HepG2 (cell line): ENCODE results near the gene NOSIP. TPM values are rescaled to one million over a fixed set of nuclear protein-coding genes. Genes with fewer than 3 reads are reported as not detected.
A peak's percentile ranks its signal among the peaks of the same experiment; 100 is the strongest.

Experiments used
- ARNT2 ChIP-seq: sonication (generic); formaldehyde crosslinking; IDR thresholded peaks from 2 replicates; pipeline ENCODE4 v1.8.0; 2022; ENCODE audit warnings: mild to moderate bottlenecking, low read depth, missing genetic modification reagents, moderate library complexity
- ATF7 ChIP-seq, 2 experiments: fragments of 450-650 bp in 1 of 2; sonication (generic) in 1 of 2; formaldehyde crosslinking in 1 of 2; IDR thresholded peaks; 2 replicates each; pipeline versions ENCODE4 v1.4.0 to v1.6.1; 2016 to 2020; ENCODE audit warnings: antibody characterized with exemption in 1 of 2, mild to moderate bottlenecking in 1 of 2, missing genetic modification reagents in 1 of 2
- ATRX ChIP-seq: sonication (generic); formaldehyde crosslinking; IDR thresholded peaks from 2 replicates; pipeline ENCODE4 v1.4.0; 2020; ENCODE audit warnings: missing genetic modification reagents, borderline replicate concordance
- E2F2 ChIP-seq: sonication (generic); formaldehyde crosslinking; IDR thresholded peaks from 2 replicates; pipeline ENCODE4 v1.4.0; 2020; ENCODE audit warnings: missing genetic modification reagents, borderline replicate concordance
- FOXO4 ChIP-seq: sonication (generic); formaldehyde crosslinking; conservative IDR thresholded peaks from 2 replicates; pipeline ENCODE4 v1.8.1; 2023; ENCODE audit warnings: missing genetic modification reagents
- MAFG ChIP-seq: sonication (generic); formaldehyde crosslinking; IDR thresholded peaks from 2 replicates; pipeline ENCODE4 v1.5.1; 2020; ENCODE audit warnings: mild to moderate bottlenecking, missing genetic modification reagents
- MAFK ChIP-seq, 2 experiments: IDR thresholded peaks in 1 of 2; conservative IDR thresholded peaks in 1 of 2; 2 replicates each; pipeline ENCODE4 v1.6.1; 2011; ENCODE audit warnings: improper control_type of control experiment in 2 of 2, low read length in 2 of 2
- MED13 ChIP-seq: sonication (generic); formaldehyde crosslinking; IDR thresholded peaks from 2 replicates; pipeline ENCODE4 v1.5.0; 2020; ENCODE audit warnings: missing genetic modification reagents
- MTF2 ChIP-seq: sonication (generic); formaldehyde crosslinking; IDR thresholded peaks from 2 replicates; pipeline ENCODE4 v1.5.0; 2020; ENCODE audit warnings: missing genetic modification reagents, borderline replicate concordance
- NFYB ChIP-seq: sonication (generic); formaldehyde crosslinking; IDR thresholded peaks from 2 replicates; pipeline ENCODE4 v1.4.0; 2020; ENCODE audit warnings: missing genetic modification reagents
- PRDM15 ChIP-seq: sonication (generic); formaldehyde crosslinking; IDR thresholded peaks from 2 replicates; pipeline ENCODE4 v1.4.0; 2020; ENCODE audit warnings: missing genetic modification reagents
- TCF12 ChIP-seq, 2 experiments: fragments of 450-650 bp in 1 of 2; sonication (generic) in 1 of 2; formaldehyde crosslinking in 1 of 2; IDR thresholded peaks; 2 replicates each; pipeline versions ENCODE4 v1.6.1 to v1.8.0; 2017 to 2022; ENCODE audit warnings: antibody characterized with exemption in 1 of 2, mild to moderate bottlenecking in 1 of 2, missing genetic modification reagents in 1 of 2, moderate library complexity in 1 of 2
- ZBTB25 ChIP-seq: IDR thresholded peaks from 2 replicates; pipeline ENCODE4 v1.6.1; 2018; ENCODE audit warnings: missing genetic modification reagents
- ZNF12 ChIP-seq: sonication (generic); formaldehyde crosslinking; IDR thresholded peaks from 2 replicates; pipeline ENCODE4 v1.5.0; 2020; ENCODE audit warnings: missing genetic modification reagents
- ZNF121 ChIP-seq: sonication (generic); formaldehyde crosslinking; IDR thresholded peaks from 2 replicates; pipeline ENCODE4 v1.5.0; 2020; ENCODE audit warnings: mild to moderate bottlenecking, missing genetic modification reagents
- ZNF484 ChIP-seq: sonication (generic); formaldehyde crosslinking; IDR thresholded peaks from 2 replicates; pipeline ENCODE4 v1.5.1; 2020; ENCODE audit warnings: mild to moderate bottlenecking, low read depth, missing genetic modification reagents, borderline replicate concordance
- ZNF563 ChIP-seq: sonication (generic); formaldehyde crosslinking; IDR thresholded peaks from 2 replicates; pipeline ENCODE4 v1.8.0; 2022; ENCODE audit warnings: mild to moderate bottlenecking, moderate library complexity, missing genetic modification reagents
- ZNF780A ChIP-seq: sonication (generic); formaldehyde crosslinking; IDR thresholded peaks from 2 replicates; pipeline ENCODE4 v1.8.0; 2022; ENCODE audit warnings: mild to moderate bottlenecking, missing genetic modification reagents, moderate library complexity
- ZNF841 ChIP-seq: sonication (generic); formaldehyde crosslinking; IDR thresholded peaks from 2 replicates; pipeline ENCODE4 v1.8.1; 2023; ENCODE audit warnings: missing genetic modification reagents, borderline replicate concordance
- polyA plus RNA-seq, 8 experiments: library from polyadenylated mRNA; depleted of rRNA in 3 of 8; stranded (reverse) in 7 of 8; unstranded in 1 of 8; fragments of >200 nt; fragmentation: Illumina TruSeq in 4 of 8; extraction: Trizol in 4 of 8; gene quantifications; 2 replicates each; pipeline versions ENCODE4 v1.2.1 to v1.2.3, GENCODE V29; 2011 to 2016; ENCODE audit warnings: low read depth in 4 of 8, missing spikeins in 1 of 8, mixed read lengths in 1 of 8; ENCODE audit not compliant: insufficient read depth in 1 of 8
- total RNA-seq, 5 experiments: library from RNA; depleted of rRNA; stranded (reverse); fragments of >200 nt; fragmentation: Illumina TruSeq; extraction: Trizol; gene quantifications; 2 replicates each; pipeline ENCODE4 v1.2.3, GENCODE V29; 2016; ENCODE audit warnings: low read depth in 1 of 5

Gene NOSIP
- total and polyA plus RNA-seq, 2 of the 13 experiments (the other 11 are each of a cell fraction or from before 2014, with no cell fraction given) = 54.3 to 78.0 TPM

- TF ChIP-seq NFYB (CRISPR knock-in tag) (no peak), FOXO4 (no peak), ZNF841 (CRISPR knock-in tag) (no peak), MAFG (CRISPR knock-in tag) (no peak), ZNF12 (no peak), ZNF780A (CRISPR knock-in tag) (no peak), ZNF121 (CRISPR knock-in tag) (peak; percentile 33; the same call in 1 of the 2 replicates), ZNF484 (CRISPR knock-in tag) (no peak), ZNF563 (CRISPR knock-in tag) (no peak), MAFK (conservative IDR thresholded peaks at IDR 0.05 in 1 of 2, IDR thresholded peaks at IDR 0.05 in 1 of 2; ENCODE audit: low read length in 2 of 2) (peak; percentile 32 to 39; a peak in 2 of 4 replicates), PRDM15 (CRISPR knock-in tag) (no peak), ATF7 (IDR thresholded peaks at IDR 0.05) (no peak), ATF7 (CRISPR knock-in tag; IDR thresholded peaks at IDR 0.05) (no peak), E2F2 (CRISPR knock-in tag) (no peak), ARNT2 (CRISPR knock-in tag) (no peak), ATRX (CRISPR knock-in tag) (no peak), MTF2 (CRISPR knock-in tag) (no peak), ZBTB25 (CRISPR knock-in tag) (no peak), MED13 (CRISPR knock-in tag) (no peak), TCF12 (IDR thresholded peaks at IDR 0.05) (no peak), TCF12 (CRISPR knock-in tag; IDR thresholded peaks at IDR 0.05) (no peak)
These were observed 9.2 kb downstream of the NOSIP start (continued) for GRCh38 chr19:49570997-49571676.
